Left lung (tissue), 10 donors: Measurements from ENCODE around the gene APOBEC3B. TPM values are rescaled to one million over a fixed set of nuclear protein-coding genes. Genes with fewer than 3 reads are reported as not detected.
A peak's percentile ranks its signal among the peaks of the same experiment; 100 is the strongest.
"Not testable (repeated sequence)": the region's sequence is repeated elsewhere in the genome, so short reads cannot be mapped to it uniquely, and the experiment has no call there.

Source experiments
- ATAC-seq: fragments of 200-7000 bp; cut with Tn5 transposase; one replicate; pipeline ENCODE4 v1.9.1; 2020; ENCODE audit warnings: moderate library complexity
- DNase-seq, 4 donors: peaks; one replicate each; pipeline ENCODE4 v3.0.0-alpha.2; 2013 to 2020
- H3K27ac ChIP-seq, 2 donors: fragments of 200-600 bp; sonication (generic) in 1 of 2; one replicate each; pipeline versions ENCODE4 v1.5.0 to v1.8.0; 2020 to 2021
- H3K27me3 ChIP-seq, 2 donors: fragments of 200-600 bp; sonication (generic) in 1 of 2; one replicate each; pipeline versions ENCODE4 v1.5.0 to v1.8.0; 2020 to 2021
- H3K36me3 ChIP-seq, 2 donors: fragments of 200-600 bp; sonication (generic) in 1 of 2; one replicate each; pipeline versions ENCODE4 v1.5.0 to v1.8.0; 2020 to 2021
- H3K4me1 ChIP-seq, 2 donors: fragments of 200-600 bp; one replicate each; pipeline ENCODE4 v1.8.0; 2021
- H3K4me3 ChIP-seq, 2 donors: fragments of 200-600 bp; sonication (generic) in 1 of 2; one replicate each; pipeline versions ENCODE4 v1.5.0 to v1.8.0; 2020 to 2021; ENCODE audit warnings: mild to moderate bottlenecking in 1 of 2
- H3K9me3 ChIP-seq, 2 donors: fragments of 200-600 bp; sonication (generic) in 1 of 2; one replicate each; pipeline versions ENCODE4 v1.5.0 to v1.8.0; 2020 to 2021
- intact Hi-C, 2 donors: fragments of 100-400 bp; cut with DNase I; formaldehyde crosslinking; loops; one replicate each; pipeline versions ENCODE4 v1.11.2 to v1.14.2; 2022
- polyA plus RNA-seq, 6 donors: library from polyadenylated mRNA; unstranded; fragments of 120-200 nt; gene quantifications; one replicate each; pipeline ENCODE4 v1.2.1, GENCODE V29; 2013; ENCODE audit not compliant: insufficient read length in 6 of 6
- total RNA-seq, 2 donors: library from RNA; stranded (reverse); fragmentation: NEBNext Ultra II Directional; extraction: Animal tissue kit (Norgen Biotek cat#: 25700); gene quantifications; one replicate each; pipeline ENCODE4 v1.2.1, GENCODE V29; 2021
- TF ChIP-seq, protein P1 (sequence below), 2 donors: fragments of 200-600 bp; sonication (generic) in 1 of 2; IDR thresholded peaks; one replicate each; pipeline versions ENCODE4 v1.5.0 to v1.8.0; 2021; ENCODE audit warnings: antibody characterized with exemption in 2 of 2
- donor health status: DM: no; HTN: yes; CAD: no.
- donor health status: DM: no; HTN: no; CAD: no.

Gene APOBEC3B
- total and polyA plus RNA-seq, 8 donors: 1.9 to 9.8 (median 7.2) TPM

DNA sequence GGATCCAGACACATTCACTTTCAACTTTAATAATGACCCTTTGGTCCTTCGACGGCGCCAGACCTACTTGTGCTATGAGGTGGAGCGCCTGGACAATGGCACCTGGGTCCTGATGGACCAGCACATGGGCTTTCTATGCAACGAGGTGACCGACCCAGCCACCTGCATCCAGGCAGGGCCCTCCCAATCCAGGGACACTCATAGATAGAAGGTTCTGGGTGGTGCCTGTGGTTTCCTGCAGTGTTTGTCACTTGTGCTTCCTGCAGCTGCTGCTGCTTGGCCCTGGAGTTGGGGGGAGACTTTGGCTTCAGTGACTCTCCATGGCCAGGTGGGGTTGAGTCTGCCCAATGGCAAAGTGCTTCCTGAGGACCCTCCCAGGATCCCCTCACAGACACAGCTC, 7.3 kb downstream of the APOBEC3B start:
- TF ChIP-seq, protein P1, sequence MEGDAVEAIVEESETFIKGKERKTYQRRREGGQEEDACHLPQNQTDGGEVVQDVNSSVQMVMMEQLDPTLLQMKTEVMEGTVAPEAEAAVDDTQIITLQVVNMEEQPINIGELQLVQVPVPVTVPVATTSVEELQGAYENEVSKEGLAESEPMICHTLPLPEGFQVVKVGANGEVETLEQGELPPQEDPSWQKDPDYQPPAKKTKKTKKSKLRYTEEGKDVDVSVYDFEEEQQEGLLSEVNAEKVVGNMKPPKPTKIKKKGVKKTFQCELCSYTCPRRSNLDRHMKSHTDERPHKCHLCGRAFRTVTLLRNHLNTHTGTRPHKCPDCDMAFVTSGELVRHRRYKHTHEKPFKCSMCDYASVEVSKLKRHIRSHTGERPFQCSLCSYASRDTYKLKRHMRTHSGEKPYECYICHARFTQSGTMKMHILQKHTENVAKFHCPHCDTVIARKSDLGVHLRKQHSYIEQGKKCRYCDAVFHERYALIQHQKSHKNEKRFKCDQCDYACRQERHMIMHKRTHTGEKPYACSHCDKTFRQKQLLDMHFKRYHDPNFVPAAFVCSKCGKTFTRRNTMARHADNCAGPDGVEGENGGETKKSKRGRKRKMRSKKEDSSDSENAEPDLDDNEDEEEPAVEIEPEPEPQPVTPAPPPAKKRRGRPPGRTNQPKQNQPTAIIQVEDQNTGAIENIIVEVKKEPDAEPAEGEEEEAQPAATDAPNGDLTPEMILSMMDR (IDR thresholded peaks at IDR 0.05): no peak
- H3K36me3 ChIP-seq: no peaks in the 10 kb centered on the region
- no peak for ATAC-seq
- no peak for DNase-seq
- H3K9me3 ChIP-seq: no peaks in the 10 kb centered on the region
- no peak overlapping the region for H3K4me3 ChIP-seq
- H3K27ac ChIP-seq: no peak overlapping the region
- intact Hi-C loops: no loop called here
- H3K4me1 ChIP-seq: no peaks in the 10 kb centered on the region
- peaks cover 0 to 6% of the 10 kb centered on the region in 2 donors for H3K27me3 ChIP-seq

DNA sequence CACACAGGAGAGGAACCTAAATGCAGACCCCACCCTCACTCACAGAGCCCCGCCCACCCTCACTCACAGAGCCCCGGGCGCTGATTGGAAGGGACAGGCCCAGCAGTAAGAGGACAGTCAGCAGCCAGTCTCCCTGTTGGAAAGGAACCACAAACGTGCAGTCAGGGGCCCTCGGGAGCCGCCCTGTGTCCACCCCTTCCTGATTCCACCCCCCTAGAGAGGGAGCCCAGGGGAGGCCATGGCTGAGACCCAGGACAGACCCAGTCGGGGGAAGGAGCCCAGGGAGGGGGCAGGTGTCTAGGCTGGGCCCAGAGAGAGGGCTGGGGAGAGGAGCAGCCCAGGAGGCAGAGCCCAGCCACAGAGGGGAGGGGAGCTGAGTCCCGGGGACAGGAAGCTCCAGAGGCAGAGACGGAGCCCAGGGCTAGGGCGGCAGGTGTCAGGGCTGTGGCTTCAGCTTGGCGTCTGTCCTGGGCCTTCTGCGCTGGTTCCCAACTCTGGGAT, 10.8 kb downstream of the APOBEC3B start:
- H3K27ac ChIP-seq, H3K36me3 ChIP-seq, H3K9me3 ChIP-seq, H3K4me3 ChIP-seq, DNase-seq, H3K4me1 ChIP-seq, intact Hi-C loops: not testable (repeated sequence)
- H3K27me3 ChIP-seq: peaks cover 0 to 30% of the 10 kb centered on the region in 2 donors
- ATAC-seq: peak; percentile 65

DNA sequence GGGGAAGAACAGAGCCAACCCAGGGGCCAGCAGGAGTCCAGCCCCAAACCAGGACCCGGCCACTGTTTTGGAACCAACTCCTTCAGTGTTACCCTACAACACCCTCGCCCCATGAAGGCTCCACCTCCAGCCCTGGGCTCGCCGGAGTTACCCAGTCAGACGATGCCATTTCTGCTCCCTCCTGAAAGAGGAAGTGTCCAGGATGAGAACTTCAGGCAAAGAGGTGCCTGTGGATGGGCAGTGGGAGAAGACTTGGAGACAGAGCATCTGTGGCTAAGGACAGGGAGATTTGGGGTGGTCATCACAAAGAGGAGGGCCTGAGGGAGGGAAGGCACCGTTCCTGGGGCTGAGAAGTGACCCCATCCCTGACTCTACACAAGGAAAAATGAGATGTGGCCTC, 14.0 kb downstream of the APOBEC3B start:
- Histone ChIP-seq H3K4me3 (no peak overlapping the region), H3K27ac (no peak overlapping the region), H3K27me3 (peaks cover 0 to 46% of the 10 kb centered on the region in 2 donors), H3K36me3 (no peaks in the 10 kb centered on the region), H3K9me3 (peaks cover 0 to 4% of the 10 kb centered on the region in 2 donors), H3K4me1 (no peaks in the 10 kb centered on the region)
- DNase-seq (no peak), ATAC-seq (no peak)
- intact Hi-C loops: no loop called here
- TF ChIP-seq, protein P1 (IDR thresholded peaks at IDR 0.05): no peak

DNA sequence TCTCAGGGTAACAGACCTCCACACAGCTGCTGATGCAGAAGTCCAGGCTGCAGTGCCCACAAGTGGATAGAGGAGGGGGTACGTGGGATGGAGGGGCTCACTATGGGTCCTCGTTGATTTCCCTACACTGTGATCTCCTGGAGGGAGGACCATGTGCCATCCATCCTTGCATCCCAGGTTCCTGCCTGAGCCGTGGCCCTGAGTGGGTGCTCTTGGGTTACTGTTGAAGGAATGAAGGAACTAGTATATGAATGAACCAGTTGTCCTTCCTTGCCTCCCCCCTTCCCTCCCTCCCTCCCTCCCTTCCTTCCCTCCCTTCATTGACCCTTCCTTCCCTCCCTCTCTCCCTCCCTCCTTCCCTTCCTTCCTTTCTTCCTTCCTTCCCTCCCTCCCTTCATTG, 15.4 kb downstream of the APOBEC3B start:
- ATAC-seq (no peak), DNase-seq (no peak)
- Histone ChIP-seq H3K4me3 (no peak overlapping the region), H3K27ac (no peak overlapping the region), H3K27me3 (peaks cover 0 to 46% of the 10 kb centered on the region in 2 donors), H3K9me3 (peaks cover 0 to 4% of the 10 kb centered on the region in 2 donors), H3K4me1 (peaks cover 0 to under 1% of the 10 kb centered on the region in 2 donors), H3K36me3 (no peaks in the 10 kb centered on the region)
- TF ChIP-seq, protein P1 (IDR thresholded peaks at IDR 0.05): no peak
- intact Hi-C loops: no loop called here

DNA sequence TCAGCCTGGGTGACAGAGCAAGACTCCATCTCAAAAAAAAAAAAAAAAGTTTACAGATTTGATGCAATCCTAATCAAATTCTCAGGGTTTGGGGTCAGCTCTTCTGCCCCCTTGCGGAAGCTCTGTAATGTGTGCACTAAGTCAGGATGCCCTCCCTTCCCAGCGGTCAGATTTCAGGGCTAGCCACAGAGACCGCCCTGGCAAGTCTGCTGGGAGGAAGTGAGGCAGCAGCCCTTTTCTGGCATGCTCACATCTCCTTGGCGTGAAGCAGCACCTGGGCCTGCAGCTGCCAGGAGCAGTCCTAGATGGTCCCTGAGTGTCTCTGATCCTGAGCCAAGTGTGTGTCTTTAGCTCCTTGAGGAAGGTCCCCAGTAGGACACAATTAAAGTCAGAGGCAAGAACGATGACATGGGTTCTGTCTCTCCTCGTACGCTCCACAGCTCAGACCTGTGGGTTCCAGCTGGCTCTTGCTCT, 21.1 kb downstream of the APOBEC3B start:
- Histone ChIP-seq H3K4me3 (no peak overlapping the region), H3K36me3 (no peaks in the 10 kb centered on the region), H3K9me3 (peaks cover 0 to under 1% of the 10 kb centered on the region in 2 donors), H3K27me3 (peaks cover 0 to 13% of the 10 kb centered on the region in 2 donors), H3K4me1 (peaks cover 0 to 15% of the 10 kb centered on the region in 2 donors), H3K27ac (no peak overlapping the region)
- DNase-seq: peak in 3 of 4 donors; percentile 70 to 87 (median 80)
- intact Hi-C loops: loop anchor here in 1 of 2 donors (10.0 kb wide), 2 partner anchors 122 to 228 kb away; no protein-coding TSS in a partner anchor
- TF ChIP-seq, protein P1 (IDR thresholded peaks at IDR 0.05): peak; percentile 61 to 78
- ATAC-seq: peak; percentile 99

DNA sequence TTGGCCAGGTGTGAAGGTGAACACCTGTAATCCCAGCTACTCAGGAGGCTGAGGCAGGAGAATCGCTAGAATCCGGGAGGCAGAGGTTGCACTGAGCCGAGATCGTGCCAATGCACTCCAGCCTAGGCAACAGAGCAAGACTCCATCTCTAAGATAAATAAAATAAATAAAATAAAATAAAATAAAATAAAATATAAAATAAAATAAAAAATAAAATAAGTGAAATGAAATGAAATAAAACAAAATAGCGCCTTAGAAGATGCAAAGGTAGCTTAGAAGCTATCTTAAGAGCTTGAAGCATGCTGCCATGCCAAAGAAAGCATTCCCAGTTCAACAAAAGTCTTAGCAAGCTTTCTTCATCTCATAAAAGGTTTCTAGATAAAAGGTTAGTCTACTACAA, 25.0 kb downstream of the APOBEC3B start:
- intact Hi-C loops: loop anchor here in 1 of 2 donors (10.0 kb wide), 2 partner anchors 118 to 232 kb away; no protein-coding TSS in a partner anchor

DNA sequence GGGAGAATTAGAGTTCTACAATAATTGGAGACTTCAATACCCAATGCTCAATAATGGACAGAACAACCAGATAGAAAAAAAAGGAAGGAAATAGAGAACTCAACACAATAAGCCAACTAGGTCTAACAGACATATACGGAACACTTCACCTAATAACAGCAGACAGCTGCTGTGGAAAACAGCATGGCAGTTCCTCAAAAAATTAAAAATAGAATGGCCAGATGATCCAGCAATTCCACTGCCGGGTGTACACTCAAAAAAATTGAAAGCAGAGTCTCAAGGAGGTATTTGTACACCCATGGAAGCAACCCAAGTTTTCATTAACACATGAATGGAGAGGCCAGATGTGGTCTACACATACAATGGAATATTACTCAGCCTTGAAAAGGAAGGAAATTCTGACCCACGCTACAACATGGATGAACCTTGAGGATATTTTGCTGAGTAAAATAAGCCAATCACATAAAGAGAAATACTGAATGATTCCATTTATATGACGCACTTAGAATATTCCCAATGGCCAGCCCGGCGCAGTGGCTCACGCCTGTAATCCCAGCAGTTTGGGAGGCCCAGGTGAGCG, 26.2 kb downstream of the APOBEC3B start:
- H3K4me1 ChIP-seq, H3K9me3 ChIP-seq, ATAC-seq, DNase-seq, H3K4me3 ChIP-seq, H3K27ac ChIP-seq, H3K36me3 ChIP-seq, H3K27me3 ChIP-seq: not testable (repeated sequence)
- intact Hi-C loops: loop anchor here in 1 of 2 donors (10.0 kb wide), 2 partner anchors 116 to 234 kb away; no protein-coding TSS in a partner anchor

More for the DNA sequence above, 25.0 kb downstream of the APOBEC3B start:
- ATAC-seq (no peak), DNase-seq (no peak)
- no peak overlapping the region for H3K27ac ChIP-seq
- H3K4me3 ChIP-seq: no peak overlapping the region
- TF ChIP-seq, protein P1 (IDR thresholded peaks at IDR 0.05): no peak
- H3K36me3 ChIP-seq: no peaks in the 10 kb centered on the region
- H3K4me1 ChIP-seq: peaks cover 0 to 15% of the 10 kb centered on the region in 2 donors
- no peaks in the 10 kb centered on the region for H3K27me3 ChIP-seq
- H3K9me3 ChIP-seq: no peaks in the 10 kb centered on the region
